Left cardiac atrium (tissue), 4 donors: ENCODE data around the gene KNSTRN. TPM values are rescaled to one million over a fixed set of nuclear protein-coding genes. Genes with fewer than 3 reads are reported as not detected.

Experiments used
- ATAC-seq, 2 donors: fragments of 200-7000 bp; cut with Tn5 transposase; one replicate each; pipeline ENCODE4 v1.9.1; 2020; ENCODE audit warnings: mild to moderate bottlenecking in 2 of 2, moderate library complexity in 2 of 2
- DNase-seq: peaks from one replicate; pipeline ENCODE4 v3.0.0-alpha.2; 2020
- intact Hi-C, 2 donors: fragments of 100-400 bp; cut with DNase I; formaldehyde crosslinking; loops; one replicate each; pipeline versions ENCODE4 v1.14.1 to v1.15.1; 2022 to 2023
- total RNA-seq, 2 donors: library from RNA; stranded (reverse); fragmentation: NEBNext Ultra II Directional; extraction: Animal tissue kit (Norgen Biotek cat#: 25700); gene quantifications; one replicate each; pipeline ENCODE4 v1.2.1, GENCODE V29; 2021
- donor health status: DM: no; HTN: yes; CAD: no.
- donor health status: DM: no; HTN: yes; CAD: no; lungs with severe emphysema.
- donor health status: DM: yes; HTN: yes; CAD: no.
- donor health status: Dilated cardiomyopathy.

KNSTRN gene
- total RNA-seq, 2 donors from 2014 or later = 7.2 to 8.0 TPM

- intact Hi-C loops = loop anchor here in 1 of 2 donors (10.0 kb wide), 1 partner anchor 53 kb away; no protein-coding TSS in a partner anchor
- no peak for DNase-seq
- ATAC-seq = no peak
Observed at GRCh38 chr15:40361640-40362039, 20.9 kb upstream of the KNSTRN start.

- DNase-seq = no peak
- no peak for ATAC-seq
- intact Hi-C loops = loop anchor here in 1 of 2 donors (10.0 kb wide), 1 partner anchor 51 kb away; no protein-coding TSS in a partner anchor
Observed at GRCh38 chr15:40363611-40364010, 18.9 kb upstream of the KNSTRN start.

- intact Hi-C loops = loop anchor here in 1 of 2 donors (10.0 kb wide), 1 partner anchor 51 kb away; no protein-coding TSS in a partner anchor
Observed at GRCh38 chr15:40364251-40364650, 18.3 kb upstream of the KNSTRN start.

GRCh38 chr15:40365016-40365415, 17.5 kb upstream of the KNSTRN start:
- intact Hi-C loops = loop anchor here in 1 of 2 donors (10.0 kb wide), 1 partner anchor 50 kb away; no protein-coding TSS in a partner anchor
- no peak for ATAC-seq
- DNase-seq = no peak

More at GRCh38 chr15:40364251-40364650, 18.3 kb upstream of the KNSTRN start:
- ATAC-seq (no peak), DNase-seq (no peak)

- intact Hi-C loops = loop anchor here in 1 of 2 donors (10.0 kb wide), 1 partner anchor 49 kb away; no protein-coding TSS in a partner anchor
- DNase-seq = no peak
- ATAC-seq = no peak
Observed at GRCh38 chr15:40365624-40366456, 16.7 kb upstream of the KNSTRN start.

- intact Hi-C loops = loop anchor here in 1 of 2 donors (10.0 kb wide), 1 partner anchor 48 kb away; no protein-coding TSS in a partner anchor
- DNase-seq (peak; percentile 84), ATAC-seq (peak; percentile 83 to 85)
Observed at GRCh38 chr15:40366457-40367370, 15.8 kb upstream of the KNSTRN start.

GRCh38 chr15:40367371-40367685, 15.2 kb upstream of the KNSTRN start:
- DNase-seq (no peak), ATAC-seq (peak; percentile 0)
- intact Hi-C loops = loop anchor here in 1 of 2 donors (10.0 kb wide), 1 partner anchor 47 kb away; no protein-coding TSS in a partner anchor

GRCh38 chr15:40367686-40368611, 14.6 kb upstream of the KNSTRN start:
- intact Hi-C loops = loop anchor here (2.0 to 10.0 kb wide), 2 partner anchors 47 to 53 kb away; no protein-coding TSS in a partner anchor
- DNase-seq (peak; percentile 89), ATAC-seq (peak; percentile 80 to 83)

GRCh38 chr15:40368719-40369473, 13.6 kb upstream of the KNSTRN start:
- DNase-seq (no peak), ATAC-seq (no peak)
- intact Hi-C loops = loop anchor here (2.0 to 10.0 kb wide), 2 partner anchors 46 to 52 kb away; no protein-coding TSS in a partner anchor

GRCh38 chr15:40369474-40369869, 13.0 kb upstream of the KNSTRN start:
- intact Hi-C loops = loop anchor here (2.0 to 10.0 kb wide), 2 partner anchors 45 to 51 kb away; no protein-coding TSS in a partner anchor
- ATAC-seq (no peak), DNase-seq (no peak)

- no peak for ATAC-seq
- intact Hi-C loops = loop anchor here (2.0 to 10.0 kb wide), 2 partner anchors 45 to 51 kb away; no protein-coding TSS in a partner anchor
Observed at GRCh38 chr15:40369971-40370370, 12.6 kb upstream of the KNSTRN start.

GRCh38 chr15:40372981-40373380, 9.5 kb upstream of the KNSTRN start:
- intact Hi-C loops = no loop called here
- no peak for ATAC-seq
- no peak for DNase-seq

More at GRCh38 chr15:40369971-40370370, 12.6 kb upstream of the KNSTRN start:
- DNase-seq = no peak

GRCh38 chr15:40377606-40378005, 4.9 kb upstream of the KNSTRN start:
- no peak for ATAC-seq
- intact Hi-C loops = no loop called here
- DNase-seq = no peak

GRCh38 chr15:40379374-40379773, 3.1 kb upstream of the KNSTRN start:
- DNase-seq (no peak), ATAC-seq (no peak)
- intact Hi-C loops = no loop called here

- DNase-seq (peak; percentile 80), ATAC-seq (peak; percentile 80 to 89)
- intact Hi-C loops = no loop called here
Observed at GRCh38 chr15:40379853-40380252, 2.7 kb upstream of the KNSTRN start.

GRCh38 chr15:40380636-40381035, 1.9 kb upstream of the KNSTRN start:
- no peak for ATAC-seq
- DNase-seq = no peak
- intact Hi-C loops = no loop called here

GRCh38 chr15:40381818-40382529, 547 bp upstream of the KNSTRN start:
- DNase-seq (no peak), ATAC-seq (no peak)
- intact Hi-C loops = no loop called here
